Stimulated activated CD4-positive, alpha-beta T cell treated with anti-CD3 and anti-CD28 coated beads, Interleukin-4, amount 100 ng/mL, for 48 hours (primary cell): ENCODE results near the gene HLA-DQB2.
"Not testable (repeated sequence)": the region's sequence is repeated elsewhere in the genome, so short reads cannot be mapped to it uniquely, and the experiment has no call there.

Experiments
- DNase-seq, 2 donors: peaks; one replicate each; pipeline ENCODE4 v3.0.0-alpha.2; 2020; ENCODE audit warnings: low read depth in 2 of 2

Gene HLA-DQB2

DNA sequence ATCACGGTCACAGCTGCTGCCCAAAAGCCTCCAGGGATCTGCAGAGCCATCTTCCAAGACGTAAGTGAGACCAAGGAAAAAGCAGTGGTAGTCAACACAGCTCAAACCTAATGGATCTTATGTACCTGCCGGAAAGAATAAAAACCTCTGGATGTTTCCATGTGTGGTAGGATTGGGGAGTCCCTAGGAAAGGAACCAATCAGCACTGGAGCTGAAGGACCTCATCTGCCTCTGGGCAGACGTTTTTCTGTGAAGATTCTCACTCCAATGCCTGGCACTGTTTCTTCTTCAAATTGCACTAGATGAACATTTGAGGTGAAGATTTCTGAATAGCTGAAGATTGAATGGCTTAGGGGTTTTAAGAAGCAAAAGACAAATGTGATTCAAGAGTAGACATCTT, at the start of gene HLA-DQB2:
HLA-DQB2 (minus strand) TSS at position 112 of the 400 bp plus-strand sequence; CDS start at position 50, 62 bp downstream.
- no peak for DNase-seq

- no peak for DNase-seq
Observed at GRCh38 chr6:32809171-32809570, 45.8 kb upstream of the HLA-DQB2 start.

DNA sequence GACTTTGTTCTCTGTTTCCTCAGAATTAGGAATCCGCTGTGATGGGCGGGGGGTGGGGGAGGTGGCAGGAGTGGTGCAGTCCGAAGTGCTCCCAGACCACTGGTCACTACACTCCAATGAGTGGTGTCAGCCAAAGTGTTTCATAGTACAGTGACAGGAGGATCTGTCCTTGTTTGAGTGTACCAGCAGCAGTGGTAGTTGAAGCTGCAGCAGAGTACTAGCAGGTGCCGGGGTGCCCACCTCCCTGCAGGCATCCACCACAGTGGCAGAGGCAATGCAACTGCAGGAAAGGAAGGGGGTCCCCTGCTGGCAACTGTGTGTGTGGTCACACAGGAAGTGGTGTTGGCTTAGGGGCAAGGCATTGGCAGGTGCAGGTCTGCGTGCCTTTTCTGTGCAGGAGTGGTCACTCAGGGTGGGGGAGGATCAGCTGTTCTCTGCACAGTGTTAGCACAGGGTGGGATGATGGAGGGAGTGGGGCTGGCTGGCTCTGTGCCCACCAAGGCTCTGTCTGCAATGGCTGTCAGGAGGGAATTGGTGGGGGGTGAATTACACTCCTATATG, 43.8 kb upstream of the HLA-DQB2 start:
- no peak for DNase-seq

DNA sequence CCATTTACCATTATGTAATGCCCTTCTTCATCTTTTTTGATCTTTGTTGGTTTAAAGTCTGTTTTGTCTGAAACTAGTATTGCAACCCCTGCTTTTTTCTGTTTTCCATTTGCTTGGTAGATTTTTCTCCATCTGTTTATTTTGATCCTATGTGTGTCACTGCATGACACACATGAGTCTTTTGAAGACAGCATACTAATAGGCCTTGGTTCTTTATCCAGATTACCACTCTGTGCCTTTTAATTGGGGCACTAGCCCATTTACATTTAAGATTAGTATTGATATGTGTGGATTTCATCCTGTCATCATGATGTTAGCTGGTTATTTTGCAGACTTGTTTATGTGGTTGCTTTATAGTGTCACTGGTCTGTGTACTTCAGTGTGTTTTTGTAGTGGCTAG, 42.1 kb upstream of the HLA-DQB2 start:
- not testable (repeated sequence) for DNase-seq

GRCh38 chr6:32803416-32803815, 40.1 kb upstream of the HLA-DQB2 start:
- no peak for DNase-seq

DNA sequence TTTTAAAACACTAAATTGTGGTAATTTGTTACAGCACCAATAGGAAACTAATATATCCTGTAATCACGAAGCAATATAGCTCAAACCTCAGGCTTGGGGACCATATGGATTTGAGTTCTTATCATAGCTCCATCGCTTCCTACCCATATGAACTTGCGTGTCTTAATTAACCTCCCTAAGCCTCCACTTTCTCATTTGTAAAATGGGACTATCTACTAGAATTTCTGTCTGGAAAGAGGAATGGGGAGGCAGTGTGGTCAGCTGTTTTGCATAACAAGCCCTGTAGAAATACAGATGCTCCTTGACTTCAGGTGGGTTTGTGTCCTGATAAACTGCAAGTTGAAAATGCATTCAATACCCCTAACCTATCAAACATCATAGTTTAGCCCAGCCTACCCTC, 36.4 kb upstream of the HLA-DQB2 start:
- no peak for DNase-seq

DNA sequence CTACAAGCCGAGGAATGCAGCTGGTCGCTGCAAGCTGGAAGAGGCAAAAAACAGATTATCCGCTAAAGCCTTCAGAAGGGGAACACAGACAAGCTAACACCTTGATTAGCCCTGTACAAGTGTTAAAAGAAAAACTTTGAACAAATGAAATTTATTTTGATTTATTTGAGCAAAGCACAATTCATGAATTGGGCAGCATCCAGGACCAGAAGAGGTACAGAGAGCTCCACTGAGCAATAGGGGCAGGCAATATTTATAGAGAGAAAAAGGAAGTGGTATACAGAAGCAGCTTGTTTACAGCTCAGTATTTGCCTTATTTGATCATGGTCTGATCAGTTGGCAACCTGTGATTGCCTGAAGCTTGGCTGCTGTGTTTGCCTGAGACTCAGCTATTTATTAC, 35.8 kb upstream of the HLA-DQB2 start:
- DNase-seq = no peak

DNA sequence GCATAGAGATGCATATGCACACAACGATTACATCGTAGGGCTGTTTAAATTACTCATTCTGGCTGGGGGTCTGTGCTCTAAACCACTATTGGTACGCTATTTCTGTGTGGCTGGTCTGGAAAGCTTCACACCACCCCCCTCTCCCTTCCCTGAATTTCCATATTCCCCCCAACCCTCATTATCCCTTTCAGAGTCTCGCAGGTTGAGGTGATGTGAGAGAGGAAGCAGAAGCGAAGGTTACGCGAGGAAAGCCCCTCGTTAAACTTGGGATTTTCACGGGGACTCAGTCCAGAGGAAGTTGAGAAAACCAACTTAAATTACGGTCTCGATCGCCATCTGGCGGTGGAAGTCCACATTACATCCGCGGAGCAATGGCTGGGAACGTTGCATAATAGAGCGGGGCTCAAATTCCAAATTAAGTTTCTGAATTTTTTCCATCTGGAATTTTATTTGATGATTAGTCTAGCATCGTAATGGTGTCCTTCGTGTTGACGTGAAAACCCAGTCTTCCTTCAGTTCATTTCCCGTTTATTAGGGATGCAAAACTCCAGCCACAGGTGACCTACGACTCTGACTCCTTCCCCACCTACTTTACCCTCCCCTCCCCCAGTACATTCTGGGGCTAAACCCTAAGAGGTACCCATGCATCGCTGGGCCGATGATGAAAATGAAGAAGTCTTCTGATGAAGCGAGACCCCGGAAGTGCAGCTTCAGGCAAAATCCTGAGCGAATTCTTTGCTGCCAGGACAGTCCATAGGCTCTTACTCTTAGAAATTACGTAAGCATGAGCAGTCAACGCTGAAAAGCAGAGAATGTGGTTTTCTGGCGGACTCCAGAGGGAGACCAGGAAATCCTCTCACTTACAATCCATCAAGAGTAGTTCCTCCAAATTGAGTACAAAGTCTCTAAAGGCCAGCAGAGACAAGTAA, 33.8 kb upstream of the HLA-DQB2 start:
- peak; percentile 67 to 80 for DNase-seq

GRCh38 chr6:32794510-32794909, 31.2 kb upstream of the HLA-DQB2 start:
- no peak for DNase-seq

DNA sequence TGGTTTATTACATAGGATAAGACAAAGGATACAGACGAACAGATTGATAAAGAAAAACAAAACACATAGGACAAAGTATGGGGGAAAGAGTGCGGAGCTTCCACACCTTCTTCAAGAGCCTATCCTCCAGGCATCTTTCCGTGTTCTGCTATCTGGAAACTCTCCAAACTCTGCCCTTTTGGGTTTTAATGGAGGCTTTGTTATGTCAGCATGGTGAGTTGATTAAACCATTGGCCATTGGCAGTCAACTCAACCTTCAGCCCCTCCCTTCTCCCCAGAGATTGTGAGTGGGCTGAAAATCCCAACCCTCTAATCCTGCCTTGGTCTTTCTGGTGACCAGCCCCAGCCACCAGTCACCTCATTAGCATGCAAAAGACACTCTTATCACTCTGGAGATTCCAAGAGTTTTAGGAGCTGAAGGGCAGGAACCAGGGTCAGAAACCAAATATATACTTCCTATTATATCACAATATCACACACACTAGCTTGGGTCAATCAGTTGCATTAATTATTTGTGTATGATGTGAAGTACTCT, 29.6 kb upstream of the HLA-DQB2 start:
- no peak for DNase-seq

GRCh38 chr6:32790306-32790705, 27.0 kb upstream of the HLA-DQB2 start:
- no peak for DNase-seq

DNA sequence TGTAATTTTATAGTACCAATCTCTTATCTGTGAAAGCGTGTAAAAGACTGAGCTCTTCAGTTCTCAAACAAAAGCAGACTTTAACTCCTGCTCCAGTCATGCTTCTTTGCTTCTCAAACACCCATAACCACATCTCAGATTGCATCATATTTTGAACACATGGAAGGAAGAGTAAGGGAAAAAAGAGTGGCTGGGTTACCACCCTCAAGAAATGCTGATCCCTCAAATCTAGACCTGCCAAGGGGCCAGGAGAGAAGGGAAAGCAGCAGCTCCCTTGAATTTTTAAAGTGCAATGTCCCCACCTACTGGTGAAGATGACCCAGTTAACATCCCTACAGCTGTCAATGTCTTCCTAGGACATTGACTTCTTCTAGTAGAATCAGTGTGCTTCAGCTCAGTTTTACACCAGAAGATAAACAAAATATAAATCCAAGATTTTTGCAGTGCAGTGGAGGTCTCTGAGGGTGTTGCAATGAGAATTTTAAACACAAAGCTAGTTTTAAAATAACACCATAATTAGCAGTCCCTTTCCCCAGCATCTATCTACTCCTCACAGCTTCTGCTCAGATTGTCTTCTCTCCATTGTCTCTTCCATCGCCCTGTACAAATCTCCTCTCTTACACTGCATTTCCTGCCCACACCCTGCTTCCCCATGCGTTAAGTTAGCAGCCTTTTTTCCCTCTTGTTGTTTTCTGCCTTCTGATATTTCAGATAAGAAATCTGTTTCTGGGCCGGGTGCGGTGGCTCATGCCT, 22.6 kb upstream of the HLA-DQB2 start:
- peak in 1 of 2 donors; percentile 11 for DNase-seq

DNA sequence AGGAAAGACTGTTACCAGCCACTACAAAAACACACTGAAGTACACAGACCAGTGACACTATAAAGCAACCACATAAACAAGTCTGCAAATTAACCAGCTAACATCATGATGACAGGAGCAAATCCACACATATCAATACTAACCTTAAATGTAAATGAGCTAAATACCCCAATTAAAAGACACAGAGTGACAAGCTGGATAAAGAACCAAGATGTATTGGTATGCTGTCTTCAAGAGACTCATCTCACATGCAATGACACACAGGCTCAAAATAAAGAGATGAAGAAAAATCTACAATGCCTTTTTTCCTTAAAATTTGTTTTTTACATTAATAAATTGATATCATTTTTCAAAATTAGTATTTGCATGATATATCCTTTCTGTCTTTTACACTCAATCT, 19.6 kb upstream of the HLA-DQB2 start:
- not testable (repeated sequence) for DNase-seq

DNA sequence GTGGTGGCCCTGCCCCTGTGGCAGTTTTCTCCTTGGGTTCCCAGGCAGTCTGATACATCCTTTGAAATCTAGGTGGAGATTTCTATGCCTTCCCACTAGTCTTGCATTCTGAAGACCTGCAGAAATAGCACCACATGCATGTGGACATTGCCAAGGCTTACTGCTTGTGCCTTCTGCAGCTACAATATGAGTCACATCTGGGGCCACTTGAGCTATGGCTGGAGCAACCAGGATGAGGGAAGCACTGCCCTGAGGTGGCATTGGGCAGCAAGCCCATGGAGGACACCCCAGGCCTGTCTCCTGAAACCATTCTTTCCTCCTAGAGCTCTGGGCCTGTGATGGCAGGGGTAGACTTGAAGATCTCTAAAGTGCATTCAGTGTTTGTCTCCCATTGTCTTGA, 15.7 kb upstream of the HLA-DQB2 start:
- no peak for DNase-seq

DNA sequence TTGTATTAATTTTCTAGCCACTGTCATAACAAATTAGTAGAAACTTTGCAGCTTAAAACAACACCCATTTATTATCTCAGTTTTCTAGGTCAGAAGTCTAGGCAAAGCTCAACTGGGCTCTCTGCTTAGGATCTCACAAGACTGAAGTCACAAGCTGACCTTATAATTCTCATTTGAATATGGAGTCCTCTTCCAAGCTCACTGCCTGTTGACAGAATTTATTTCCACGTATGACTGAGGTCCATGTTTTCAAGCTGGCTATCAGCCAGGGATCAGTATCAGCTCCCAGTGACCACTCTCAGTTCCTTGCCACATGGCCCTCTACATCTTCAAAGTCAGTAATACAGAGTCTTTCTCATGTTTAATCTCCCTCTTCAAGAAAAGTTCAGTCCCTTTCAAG, 11.7 kb upstream of the HLA-DQB2 start:
- no peak for DNase-seq

GRCh38 chr6:32774426-32774825, 11.1 kb upstream of the HLA-DQB2 start:
- DNase-seq = no peak

DNA sequence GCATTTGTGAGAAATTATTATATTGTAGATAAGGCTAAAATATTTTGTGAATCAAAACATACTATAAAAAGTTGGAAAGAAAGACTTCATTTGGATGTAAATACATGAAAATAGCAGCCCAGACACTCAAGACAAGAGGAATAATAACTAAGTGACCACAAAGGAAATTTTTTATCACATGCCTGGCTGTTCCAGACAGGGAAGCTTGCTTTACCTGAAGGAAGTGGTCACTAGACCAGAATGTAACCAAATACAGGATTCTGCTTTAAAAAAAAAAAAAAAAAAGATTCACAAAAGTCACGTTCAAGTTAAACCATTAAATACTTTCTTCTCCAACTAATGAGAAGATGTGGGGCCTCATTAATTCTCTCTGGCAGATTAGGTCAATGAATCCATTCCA, 9.3 kb upstream of the HLA-DQB2 start:
- DNase-seq = no peak

- DNase-seq = no peak
Observed at GRCh38 chr6:32764048-32764447, 716 bp upstream of the HLA-DQB2 start.

- no peak for DNase-seq
Observed at GRCh38 chr6:32761548-32761947, 1.8 kb downstream of the HLA-DQB2 start.

GRCh38 chr6:32761072-32761471, 2.3 kb downstream of the HLA-DQB2 start:
- no peak for DNase-seq

DNA sequence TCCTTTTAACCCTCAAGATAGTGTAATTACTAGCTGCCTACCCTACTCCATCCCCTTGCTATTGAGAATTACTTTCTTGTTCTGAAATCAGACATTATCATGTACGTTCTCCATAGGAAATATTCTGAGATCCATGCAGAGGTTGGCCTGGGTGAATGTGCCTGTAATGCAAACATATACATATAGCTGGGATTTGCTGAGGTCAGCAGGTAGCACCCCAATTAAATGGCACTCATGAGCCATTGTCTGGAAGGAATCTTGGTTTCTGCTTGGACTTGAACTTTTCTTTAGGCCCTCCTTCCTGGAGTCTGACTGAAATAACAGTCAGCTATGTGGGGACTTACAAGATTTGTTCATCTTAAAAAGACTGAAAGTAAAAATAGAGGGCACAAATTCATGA, 3.7 kb downstream of the HLA-DQB2 start:
- DNase-seq = no peak

DNA sequence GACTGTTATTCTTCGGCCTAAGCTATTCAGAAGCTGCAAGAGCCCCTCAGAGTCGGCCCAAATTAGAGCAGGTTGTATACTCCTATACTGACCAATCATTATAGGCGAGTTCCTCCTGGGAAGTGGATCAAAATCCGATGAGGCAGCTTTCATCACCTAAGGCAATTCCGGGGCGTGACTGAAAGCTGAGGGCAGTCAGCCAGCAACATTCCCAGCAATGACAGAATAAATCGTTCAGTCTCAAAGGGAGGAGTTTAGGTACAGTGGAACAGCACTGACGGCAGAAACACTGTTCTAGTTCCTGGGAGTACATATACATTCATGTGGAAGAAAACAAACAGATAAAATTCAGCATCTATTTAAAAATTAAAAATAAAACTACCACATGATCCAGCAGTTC, 10.8 kb downstream of the HLA-DQB2 start:
- DNase-seq = no peak
